Suppressor macrophage treated with lipopolysaccharide for 1 hour (primary cell): Measurements from ENCODE around the gene MAP3K21.

ENCODE experiments used
- DNase-seq, 3 donors: peaks; one replicate each; pipeline ENCODE4 v3.0.0-alpha.2; 2020 to 2022

Gene MAP3K21

DNA sequence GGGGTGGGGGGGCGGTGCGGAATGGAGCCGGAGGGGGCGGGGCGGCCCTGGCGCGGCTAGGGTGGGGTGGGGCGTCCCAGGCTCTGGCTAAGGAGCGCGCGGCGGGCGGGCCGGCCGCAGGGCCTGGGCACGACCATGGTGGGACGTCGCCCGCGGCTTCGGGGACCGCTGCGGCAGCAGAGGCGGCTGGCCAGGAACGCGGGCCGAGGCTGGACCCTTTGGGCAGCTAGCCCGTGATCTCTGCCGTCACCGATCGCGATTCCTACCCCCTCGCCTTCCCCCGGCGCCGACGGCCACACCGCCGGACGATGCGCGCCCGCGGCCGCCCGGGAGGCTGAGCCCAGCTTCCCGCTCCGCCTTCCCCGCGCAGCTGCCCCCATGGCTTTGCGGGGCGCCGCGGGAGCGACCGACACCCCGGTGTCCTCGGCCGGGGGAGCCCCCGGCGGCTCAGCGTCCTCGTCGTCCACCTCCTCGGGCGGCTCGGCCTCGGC, at the start of gene MAP3K21:
TSS of gene MAP3K21 (plus strand) at position 74 of the 491 bp plus-strand sequence. CDS start at position 379, 305 bp downstream.
- DNase-seq, result no peak

DNA sequence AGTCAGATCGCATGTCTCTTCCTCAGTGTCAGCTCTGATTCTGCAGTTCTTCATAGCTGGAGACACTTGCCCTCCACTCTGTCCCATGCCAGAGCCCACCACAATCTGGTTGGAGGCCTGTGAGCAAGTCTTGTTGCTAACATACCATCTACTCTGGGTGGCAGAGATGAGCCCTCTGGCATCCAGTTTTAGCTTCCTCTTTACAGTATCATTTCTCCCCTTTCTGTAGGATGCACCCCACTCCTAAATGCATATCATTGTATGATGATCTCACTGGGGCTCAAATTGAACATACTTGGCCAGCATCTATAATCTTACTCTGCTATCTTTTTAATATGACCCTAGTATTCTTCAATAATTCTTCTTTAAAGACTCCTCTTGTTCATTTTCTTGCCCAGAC, 48.9 kb upstream of the MAP3K21 start:
- DNase-seq, result peak; percentile 21 to 41 (median 39)

DNA sequence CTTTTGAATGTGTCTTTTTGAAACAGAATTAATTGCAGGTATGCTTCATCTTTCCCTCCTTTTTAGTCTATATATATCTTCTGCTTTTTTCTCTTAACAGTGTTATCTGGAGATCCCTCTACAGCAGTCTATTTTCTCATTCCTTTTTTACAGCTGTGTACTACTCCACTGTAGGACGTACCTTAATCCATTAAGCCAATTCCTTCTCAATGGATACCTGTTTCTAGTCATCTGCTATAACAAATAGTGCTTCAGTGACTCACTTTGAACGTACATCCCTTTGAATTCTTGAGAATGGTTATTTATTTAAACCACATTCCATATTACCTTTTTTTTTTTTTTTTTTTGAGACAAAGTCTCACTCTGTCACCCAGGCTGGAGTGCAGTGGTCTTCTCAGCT, 47.6 kb upstream of the MAP3K21 start:
- no peak for DNase-seq

DNA sequence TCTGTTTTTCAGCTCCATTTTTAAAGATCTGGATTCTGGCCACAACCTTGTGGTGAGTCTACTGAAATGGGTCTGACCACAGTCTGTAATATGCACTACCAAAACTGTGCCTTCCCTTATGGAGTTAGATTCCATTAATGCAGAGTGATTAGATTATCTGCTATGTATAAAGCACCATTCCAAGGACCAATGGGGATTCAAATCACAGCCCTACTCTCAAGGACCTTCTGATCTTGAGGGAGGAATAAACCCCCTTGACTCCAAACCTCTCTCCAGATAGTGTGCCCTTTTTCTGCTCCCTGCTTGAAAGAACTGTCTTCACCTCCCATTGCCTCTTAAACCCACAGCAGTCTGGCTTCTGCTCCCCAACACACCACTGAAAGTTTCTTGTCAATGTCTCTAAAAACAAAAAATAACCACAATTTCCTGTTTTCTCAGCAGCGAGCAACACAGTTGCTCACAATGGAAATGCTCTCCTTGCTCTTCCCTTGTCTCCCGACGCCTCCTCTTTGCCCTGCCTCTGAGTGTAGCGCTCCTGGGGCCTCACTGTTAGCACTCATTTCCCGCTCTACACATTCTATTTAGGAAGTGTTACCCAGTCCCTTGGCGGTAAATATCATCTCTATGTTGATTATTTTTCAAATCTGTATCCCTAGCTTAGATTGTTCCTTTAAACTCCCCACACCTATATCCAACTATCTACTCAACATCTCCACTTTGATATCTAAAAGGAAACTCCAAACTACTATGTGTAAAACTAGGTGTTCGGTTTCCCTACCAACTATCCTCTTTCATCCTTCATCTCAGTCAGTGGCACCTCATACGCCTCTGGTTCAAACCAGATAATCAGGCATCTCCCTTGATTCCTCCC, 45.6 kb upstream of the MAP3K21 start:
- peak; percentile 51 to 64 (median 62) for DNase-seq

DNA sequence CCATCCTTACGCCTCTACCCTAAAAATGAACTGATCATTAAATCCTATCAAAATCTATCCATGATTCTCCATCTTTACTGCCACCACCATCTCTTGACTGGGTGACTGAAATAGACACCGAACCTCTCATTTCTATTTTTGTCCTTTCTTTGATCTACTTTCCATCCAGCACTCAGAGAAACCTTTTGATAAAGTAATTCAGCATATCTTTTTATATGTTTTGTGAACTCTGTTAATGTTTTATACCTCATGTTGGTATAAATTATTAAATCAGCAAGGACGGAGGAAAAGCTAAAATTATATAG, 45.0 kb upstream of the MAP3K21 start:
- DNase-seq, result no peak

DNA sequence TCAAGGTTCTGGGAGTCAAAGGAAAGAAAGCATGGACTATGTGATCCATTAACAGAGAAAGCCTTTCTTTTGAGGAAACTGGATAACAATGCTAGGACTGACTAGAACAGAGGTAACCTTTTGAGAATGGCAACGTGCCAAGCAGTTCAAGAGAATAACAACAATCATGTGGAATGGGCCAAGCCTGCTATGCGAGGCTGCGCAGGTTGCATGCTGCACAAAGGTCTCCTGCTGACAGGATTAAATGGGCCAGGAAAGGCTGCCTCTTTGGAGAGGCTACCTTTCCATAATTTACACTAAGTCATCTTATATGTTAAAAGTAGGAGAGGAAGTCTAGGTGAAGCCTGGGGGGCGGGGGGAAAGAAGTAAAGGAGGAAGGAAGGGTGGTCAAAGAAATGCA, 37.8 kb upstream of the MAP3K21 start:
- no peak for DNase-seq

DNA sequence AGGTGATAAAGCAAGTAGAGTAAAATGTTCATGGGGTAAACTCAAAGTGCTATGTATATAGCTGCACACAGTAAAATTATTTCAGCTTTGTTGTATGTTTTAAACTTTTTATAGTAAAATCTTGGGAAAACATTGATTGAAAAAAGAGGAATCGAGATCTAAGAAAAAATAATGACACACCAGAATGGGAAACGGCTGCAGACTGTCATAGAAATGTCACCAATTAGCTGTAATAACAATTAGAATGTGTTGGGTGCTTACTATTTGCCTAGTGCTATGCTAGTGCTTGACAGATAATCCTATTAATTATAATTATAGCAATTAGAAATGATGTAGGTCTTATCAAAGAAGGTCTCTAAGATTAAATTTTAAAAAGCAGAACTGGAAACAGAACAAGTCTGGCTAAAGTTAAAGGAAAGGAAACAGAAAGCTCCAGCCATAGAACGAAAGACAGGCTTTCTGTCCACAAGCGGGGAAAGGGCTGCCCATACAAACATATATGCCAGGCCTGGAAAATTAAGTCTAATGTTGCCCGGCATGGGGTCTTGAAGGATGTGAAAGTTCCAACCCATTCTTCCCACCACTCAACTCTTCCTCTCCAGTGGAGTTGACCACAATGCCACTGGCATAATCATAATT, 37.0 kb upstream of the MAP3K21 start:
- peak; percentile 58 to 68 (median 62) for DNase-seq

DNA sequence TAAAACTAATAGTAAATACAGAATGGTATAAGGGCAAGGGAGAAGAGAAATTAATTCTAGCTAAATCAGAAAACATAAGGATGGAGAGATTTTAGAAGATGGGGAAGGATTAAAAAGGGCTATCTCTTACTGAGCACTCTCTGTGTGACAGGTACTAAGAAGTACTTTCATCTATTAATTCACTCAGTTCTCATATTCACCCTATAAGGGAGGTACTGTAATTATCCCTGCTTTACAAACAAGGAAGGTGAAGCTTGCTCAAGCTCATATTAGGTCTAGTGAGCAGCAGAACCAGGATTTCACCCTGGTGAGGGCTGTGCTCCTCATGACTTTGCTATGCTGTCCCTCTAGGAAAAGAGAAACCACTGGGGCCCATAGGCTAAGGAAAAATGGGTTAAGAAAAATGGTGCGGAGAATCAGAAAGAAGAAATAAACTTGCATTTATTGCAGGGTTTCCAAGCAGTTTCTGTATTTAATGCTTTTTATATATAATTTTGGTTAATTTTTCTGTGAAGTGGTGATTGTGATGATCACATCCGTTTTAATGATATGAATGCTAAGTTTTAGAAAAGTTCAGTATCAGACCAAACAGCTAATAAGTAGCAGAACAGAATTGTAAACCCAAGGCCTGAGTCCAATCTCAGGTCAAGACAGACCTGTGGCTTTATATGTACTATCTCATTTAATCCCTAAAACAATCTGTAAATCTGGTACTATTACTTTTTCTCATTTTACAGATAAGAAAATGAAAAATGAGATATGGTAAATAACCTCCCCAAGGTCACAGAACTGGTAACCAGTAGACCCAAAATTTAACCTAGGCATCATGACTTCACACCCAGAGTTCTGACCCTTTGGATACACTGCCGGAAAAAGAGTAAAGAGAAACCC, 33.7 kb upstream of the MAP3K21 start:
- no peak for DNase-seq

DNA sequence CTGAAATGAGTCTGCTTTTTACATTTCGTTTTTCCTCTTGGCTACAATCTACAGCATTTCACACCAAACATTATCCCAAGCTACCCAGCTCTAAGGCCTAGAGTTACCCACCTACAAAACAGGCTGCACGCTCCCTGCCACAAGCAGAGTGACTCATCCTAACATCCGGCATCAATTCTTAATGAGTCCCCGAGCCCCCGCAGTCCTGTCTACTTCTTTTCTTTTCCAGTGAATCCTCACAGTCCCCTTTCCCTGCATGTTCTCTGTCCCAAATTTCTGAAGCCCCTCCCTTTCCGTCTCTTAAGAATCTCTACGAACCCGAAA, 32.6 kb upstream of the MAP3K21 start:
- peak; percentile 64 to 69 (median 65) for DNase-seq

DNA sequence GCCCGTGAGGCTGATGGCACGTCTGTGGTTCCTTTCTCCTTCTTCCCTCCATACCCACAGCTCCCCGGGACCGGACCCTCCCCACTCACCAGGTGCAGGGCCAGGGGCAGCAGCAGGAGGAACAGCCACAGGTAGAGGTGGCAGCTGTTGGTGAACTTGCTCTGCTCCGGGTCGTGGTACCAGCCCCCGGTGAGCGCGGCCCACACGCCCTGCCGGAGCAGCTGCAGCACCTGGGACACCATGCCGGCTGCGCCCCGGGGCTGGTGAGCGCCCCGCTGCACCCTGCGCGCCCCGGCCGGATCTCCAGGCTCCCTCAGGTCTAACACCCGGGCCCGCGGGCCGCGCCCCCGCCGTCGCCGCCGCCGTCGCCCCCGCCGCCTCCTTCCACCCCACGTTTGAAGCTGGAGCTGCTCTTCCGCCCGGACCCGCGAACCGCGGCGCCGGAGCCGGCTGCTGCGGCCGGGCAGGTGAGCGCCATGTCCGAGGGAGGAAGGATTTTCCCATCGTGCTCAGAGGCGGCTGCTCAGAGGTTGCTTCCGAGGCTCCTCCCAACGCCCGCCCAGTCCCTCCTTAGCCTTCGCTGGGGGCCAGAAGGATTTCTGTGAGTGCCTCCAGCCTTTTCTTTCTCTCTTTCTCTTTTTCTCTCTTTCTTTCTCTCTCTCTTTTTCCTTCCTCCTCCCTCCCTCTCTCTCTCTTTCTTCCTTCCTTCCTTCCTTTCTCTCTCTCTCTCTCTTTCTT, 32.1 kb upstream of the MAP3K21 start, which contains the start of gene PCNX2:
TSS of gene PCNX2 (minus strand) at position 489 of the 738 bp plus-strand sequence. CDS start at position 242, 247 bp downstream.
- peak; percentile 53 to 64 (median 56) for DNase-seq

DNA sequence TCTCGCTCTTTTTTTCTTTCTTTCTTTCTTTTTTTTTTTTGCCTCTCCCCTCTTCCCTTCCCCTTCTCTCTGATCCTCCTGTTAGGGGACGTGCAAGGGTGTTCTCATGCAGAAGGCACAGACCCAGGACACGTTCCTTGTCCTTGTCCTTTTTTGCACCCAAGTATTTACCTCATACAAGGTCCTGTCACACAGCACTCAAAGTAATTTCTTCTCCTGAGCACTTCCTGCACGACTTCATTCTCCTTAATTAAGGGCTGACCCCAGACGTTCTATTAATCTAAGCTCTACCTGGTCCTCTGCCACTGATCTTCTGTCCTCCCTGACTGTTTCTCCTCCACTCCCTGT, 31.6 kb upstream of the MAP3K21 start:
- no peak for DNase-seq

DNA sequence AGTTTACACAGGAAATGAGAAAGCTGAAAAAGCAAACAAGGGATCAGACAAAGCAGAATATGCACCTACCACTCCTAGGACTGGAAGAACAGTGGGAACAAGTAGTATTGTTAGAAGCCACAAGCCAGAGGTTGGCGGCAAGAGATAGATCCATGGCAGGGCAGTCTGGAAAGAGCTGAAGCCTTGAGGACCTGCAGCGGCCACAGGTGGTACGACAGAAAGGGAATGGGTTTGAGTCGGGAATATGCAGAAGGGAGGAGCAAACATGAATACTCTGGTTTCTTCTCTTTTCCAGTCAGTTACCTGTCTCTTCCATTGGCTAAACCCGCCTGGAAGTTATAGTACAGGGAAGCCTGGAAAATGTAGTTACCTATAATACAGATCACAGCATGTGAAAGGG, 28.1 kb upstream of the MAP3K21 start:
- DNase-seq, result no peak

DNA sequence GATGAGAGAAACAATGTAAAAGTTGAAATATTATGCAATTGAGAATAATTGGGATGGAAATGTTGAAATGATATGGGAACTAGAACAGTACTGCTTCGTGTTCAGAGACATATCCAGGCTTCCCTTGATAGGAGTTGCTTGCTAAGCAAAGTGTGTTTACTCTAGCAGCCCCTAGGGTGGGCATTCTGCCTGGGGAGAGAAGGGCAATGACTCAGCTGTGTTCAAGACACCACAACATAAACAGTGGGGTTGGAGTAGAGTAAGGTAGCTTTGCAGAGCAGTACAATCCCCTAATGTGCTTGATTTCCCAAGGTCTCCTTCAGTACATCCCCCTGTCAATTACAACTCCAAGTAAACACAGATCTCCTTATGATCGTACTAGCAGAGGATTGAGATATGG, 27.2 kb upstream of the MAP3K21 start:
- no peak for DNase-seq

DNA sequence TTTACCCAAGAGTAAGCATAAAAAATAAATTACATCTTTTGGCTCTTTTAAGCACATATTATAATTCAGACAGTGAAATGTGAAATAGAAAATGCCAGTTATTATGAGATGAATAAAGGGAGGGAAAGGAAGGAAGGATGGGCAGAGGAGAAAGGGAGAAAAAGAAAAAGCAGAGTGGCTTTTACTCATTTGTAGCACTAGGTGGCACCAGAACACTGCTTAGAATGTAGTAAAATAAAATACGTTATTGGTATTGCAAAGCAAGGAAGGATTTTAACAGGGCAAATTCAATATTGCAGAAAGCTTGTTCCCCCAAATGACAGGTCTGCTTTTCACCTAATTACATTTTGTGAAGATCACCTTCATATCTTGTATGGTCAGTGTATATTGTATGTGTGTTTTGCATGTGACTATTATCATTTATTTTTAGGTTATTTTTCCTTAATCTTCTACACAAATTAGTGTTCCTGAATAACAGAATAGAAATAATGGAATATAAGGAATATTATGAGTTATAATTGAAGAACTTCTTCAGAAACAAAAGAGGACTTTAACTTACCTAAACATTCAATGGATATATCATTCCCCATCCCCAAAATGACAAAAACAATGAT, 22.9 kb upstream of the MAP3K21 start:
- peak; percentile 47 to 71 (median 57) for DNase-seq

DNA sequence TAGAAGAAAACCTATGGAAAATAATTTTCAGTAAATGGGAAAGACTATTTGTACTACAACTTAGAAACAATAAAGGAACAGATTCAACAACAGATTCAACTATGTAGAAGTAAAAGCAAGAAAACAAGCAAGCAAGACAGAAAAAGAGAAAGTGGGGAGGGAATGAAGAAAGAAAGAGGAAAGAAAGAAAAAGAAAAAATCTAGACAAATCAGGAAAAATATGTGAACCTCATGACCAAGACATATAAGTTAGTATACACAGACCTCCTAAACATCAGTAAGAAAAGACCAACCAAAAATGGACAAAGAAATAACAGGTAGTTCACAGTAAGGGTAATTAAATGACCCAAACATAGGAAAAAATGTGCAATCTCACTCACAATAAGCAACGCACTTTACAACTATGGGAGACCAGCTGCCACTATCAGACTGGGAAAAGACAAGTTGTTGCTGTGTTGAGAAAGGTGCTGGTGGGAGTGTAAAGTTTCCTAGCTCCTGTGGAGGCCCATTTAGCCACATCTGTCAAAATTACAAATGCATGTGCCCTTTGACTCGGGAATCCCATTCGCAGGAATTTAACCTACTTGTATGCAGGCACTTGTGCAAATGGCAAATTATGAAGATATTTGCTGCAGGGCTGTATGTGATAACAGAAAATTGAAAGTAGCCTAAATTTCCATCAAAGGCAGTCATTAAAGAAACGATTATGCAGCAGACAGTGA, 13.9 kb upstream of the MAP3K21 start:
- DNase-seq, result no peak

DNA sequence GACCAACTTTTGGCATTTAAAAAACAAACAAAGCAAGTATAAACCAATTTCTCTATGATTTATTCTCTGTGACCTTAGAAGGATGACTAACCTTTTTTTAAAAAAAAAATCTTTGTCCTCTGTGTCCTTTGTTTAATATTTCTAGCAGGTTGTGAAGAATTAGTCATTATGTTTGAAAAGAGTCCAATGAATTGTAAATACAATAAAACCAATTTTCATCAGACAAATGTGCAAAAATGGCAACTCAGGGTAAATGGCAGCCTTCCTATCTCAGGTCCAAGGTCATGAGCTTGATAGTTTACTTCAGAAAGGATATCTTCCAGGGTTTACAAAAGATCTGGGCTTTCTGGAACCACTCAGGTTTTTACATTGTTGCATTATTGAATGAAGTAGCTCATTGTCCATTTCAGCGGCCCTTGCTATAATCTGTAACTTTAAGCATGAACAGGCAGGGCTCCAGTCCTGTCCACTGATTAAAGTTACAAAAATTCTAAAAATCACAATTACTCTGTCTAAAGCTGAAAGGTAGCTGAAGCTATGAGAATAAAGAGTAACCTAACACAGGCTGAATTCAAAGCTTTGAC, 11.7 kb upstream of the MAP3K21 start:
- no peak for DNase-seq

DNA sequence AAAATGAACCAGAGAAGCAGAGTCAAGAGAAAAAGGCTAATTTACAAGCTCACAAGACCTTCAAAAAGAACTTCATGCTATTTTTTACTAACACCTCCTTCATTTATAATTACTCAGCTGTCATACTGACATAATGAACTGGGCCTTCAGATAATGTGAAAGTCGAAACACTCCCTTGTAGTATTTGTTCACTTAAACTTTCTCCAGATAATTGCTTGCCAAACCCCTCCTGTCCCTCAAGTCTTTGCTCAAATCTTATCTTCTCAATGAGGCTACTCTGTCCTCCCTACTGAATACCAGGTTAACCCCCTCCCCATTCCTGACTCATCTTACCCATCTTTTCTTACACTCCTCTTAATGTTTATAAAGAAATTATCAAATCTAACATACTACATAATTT, 11.1 kb upstream of the MAP3K21 start:
- no peak for DNase-seq

DNA sequence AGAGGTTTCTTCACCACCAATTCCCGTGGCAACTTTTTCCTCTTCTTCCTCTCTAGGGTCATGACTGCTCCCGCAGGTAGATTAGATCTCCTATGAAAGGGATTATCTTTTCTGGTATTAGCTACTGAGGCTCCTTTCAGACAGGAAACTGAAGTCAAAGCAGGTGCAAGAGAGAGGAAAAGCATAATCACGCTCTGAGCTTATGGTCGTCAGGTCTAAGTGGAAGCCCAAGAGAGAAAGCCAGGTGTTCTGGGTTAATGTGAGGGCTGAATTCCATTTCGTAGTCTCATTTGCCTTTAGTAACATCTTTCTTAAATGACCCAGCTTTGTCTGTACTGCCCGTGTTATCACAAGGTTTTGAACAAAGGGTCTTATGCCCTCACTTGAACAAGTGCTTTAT, 8.3 kb upstream of the MAP3K21 start:
- no peak for DNase-seq

DNA sequence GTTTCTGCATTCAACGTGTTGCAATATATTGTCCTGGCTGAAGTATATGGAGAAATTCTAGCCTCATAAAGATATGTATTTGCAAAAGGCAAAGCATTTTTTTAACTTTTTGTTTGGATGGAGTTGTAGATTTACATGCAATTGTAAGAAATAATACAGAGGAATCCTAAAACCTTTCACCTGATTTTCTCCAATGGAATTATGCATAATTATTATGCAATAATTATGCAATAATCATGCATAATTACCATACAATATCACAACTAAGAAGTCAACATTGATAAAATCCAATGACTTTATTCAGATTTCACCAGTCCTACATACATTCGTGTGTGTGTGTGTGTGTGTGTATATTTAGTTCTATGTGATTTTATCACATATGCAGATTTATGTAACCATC, 7.5 kb upstream of the MAP3K21 start:
- no peak for DNase-seq

DNA sequence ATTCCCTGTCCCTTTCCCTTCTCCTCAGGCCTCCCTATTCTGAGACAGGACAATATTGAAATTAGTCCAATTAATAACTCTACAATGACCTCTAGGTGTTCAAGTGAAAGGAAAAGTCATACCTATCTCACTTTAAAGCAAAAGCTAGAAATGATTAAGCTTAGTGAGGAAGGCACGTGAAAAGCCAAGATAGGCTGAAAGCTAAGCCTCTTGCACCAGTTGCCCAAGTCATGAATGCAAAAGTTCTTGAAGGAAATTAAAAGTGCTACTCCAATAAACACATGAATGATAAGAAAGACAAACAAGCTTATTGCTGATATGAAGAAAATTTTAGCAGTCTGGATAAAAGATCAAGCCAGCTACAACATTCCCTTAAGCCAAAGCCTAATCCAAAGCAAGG, 3.8 kb upstream of the MAP3K21 start:
- no peak for DNase-seq

DNA sequence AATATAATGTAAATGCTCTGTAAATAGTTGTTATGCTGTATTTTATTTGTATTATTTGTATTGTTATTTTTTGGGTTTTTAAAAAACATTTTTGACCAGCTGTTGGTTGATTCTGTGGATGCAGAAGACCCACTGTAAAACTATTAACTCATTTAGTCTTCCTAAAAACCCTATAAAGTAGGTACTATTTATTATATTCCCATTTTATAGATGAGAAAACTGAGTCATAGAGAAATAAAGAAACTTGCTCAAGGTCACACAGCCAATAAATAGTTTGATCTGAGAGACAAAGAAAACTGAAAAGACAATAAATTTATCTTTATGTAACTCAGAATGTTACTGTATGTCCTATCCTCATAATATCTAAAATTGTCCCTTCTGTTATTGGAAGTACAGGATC, 1.2 kb upstream of the MAP3K21 start:
- no peak for DNase-seq
